ENCODE results near the gene FBXO30. TPM values are rescaled to one million over a fixed set of nuclear protein-coding genes. Genes with fewer than 3 reads are reported as not detected.

Gene FBXO30
- total RNA-seq, 5 donors from 2014 or later (not counting 1 experiment from before 2014, with no cell fraction given) = 2.5 to 6.2 (median 5.0) TPM

DNA sequence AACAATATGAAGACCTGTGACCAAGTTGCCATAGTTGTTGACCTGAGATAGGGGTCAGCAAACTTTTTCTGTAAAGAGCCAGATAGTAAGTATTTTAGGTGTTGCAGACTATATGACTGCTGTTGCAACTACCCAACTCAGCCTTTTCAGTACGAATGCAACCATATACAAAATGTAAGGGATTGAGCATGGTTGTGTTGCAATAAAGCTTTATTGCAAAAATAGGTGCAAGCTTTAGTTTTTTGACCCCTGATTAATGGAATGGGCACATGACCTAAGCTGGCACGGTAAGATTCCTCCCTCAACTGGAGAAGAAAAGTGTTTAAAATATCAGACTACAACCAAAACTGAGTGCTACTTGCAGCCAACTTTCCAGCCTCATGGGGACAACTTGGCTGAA lies 62.0 kb downstream of the FBXO30 start:
- Mint-ChIP-seq H3K36me3 (no peaks in the 10 kb centered on the region), H3K27ac (no peak overlapping the region), H3K9me3 (peaks cover 0 to 4% (median 0%) of the 10 kb centered on the region in 3 donors), H3K4me1 (peaks cover 0 to 5% (median 2%) of the 10 kb centered on the region in 3 donors), H3K27me3 (peaks cover 3 to 21% of the 10 kb centered on the region in 2 donors), H3K4me3 (no peak overlapping the region)
- H3K9me3 ChIP-seq = no peaks in the 10 kb centered on the region
- no peak overlapping the region for H3K4me3 ChIP-seq (ENCODE audit: control insufficient read depth in 1 of 2, extremely low read depth in 1 of 2, low read length in 1 of 2)
- no peaks in the 10 kb centered on the region for H3K36me3 ChIP-seq (ENCODE audit: control insufficient read depth in 2 of 2, extremely low read depth in 1 of 2, insufficient read depth in 1 of 2, low read length in 1 of 2)
- POLR2A ChIA-PET = no interaction called here
- no peak for ATAC-seq (replicated peaks in 1 of 4)
- CTCF ChIA-PET = no interaction called here
- no peak overlapping the region for H3K27ac ChIP-seq (ENCODE audit: low read length)
- H3K4me1 ChIP-seq (ENCODE audit: control insufficient read depth in 1 of 2, extremely low read depth in 1 of 2, insufficient read depth in 2 of 2, low read length in 2 of 2) = no peaks in the 10 kb centered on the region
- no peaks in the 10 kb centered on the region for H3K27me3 ChIP-seq (replicated peaks in 1 of 2; ENCODE audit: control insufficient read depth in 2 of 2, extremely low read depth in 1 of 2, insufficient read depth in 2 of 2, low read length in 1 of 2)
- no CpG with 5 or more reads among the region's 2 CpGs for WGBS (ENCODE audit: insufficient coverage)
- DNase-seq = no peak

DNA sequence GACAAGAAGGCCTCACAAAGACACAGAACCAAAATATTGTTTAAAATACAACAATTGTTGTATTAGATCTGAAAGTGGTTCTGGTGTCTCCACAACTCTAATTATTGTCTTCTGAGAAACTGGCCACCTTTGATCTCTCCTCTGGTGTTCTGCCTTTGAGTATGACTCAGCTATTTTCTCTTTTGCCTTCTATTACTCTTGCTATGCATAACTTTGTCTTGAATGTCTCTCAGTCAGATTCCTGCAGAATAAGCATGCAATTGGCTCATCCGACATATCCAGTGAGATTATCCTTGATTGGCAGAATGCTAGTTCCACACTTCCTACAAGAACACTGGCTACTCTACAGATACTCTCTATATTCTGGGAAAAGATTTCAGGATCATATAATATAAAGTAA lies 65.0 kb downstream of the FBXO30 start:
- H3K9me3 Mint-ChIP-seq = no peaks in the 10 kb centered on the region
- Histone ChIP-seq H3K27ac (ENCODE audit: low read length) (no peak overlapping the region), H3K36me3 (ENCODE audit: control insufficient read depth in 2 of 2, extremely low read depth in 1 of 2, insufficient read depth in 1 of 2, low read length in 1 of 2) (no peaks in the 10 kb centered on the region), H3K4me3 (ENCODE audit: control insufficient read depth in 1 of 2, extremely low read depth in 1 of 2, low read length in 1 of 2) (no peak overlapping the region), H3K27me3 (replicated peaks in 1 of 2; ENCODE audit: control insufficient read depth in 2 of 2, extremely low read depth in 1 of 2, insufficient read depth in 2 of 2, low read length in 1 of 2) (no peaks in the 10 kb centered on the region), H3K9me3 (no peaks in the 10 kb centered on the region), H3K4me1 (ENCODE audit: control insufficient read depth in 1 of 2, extremely low read depth in 1 of 2, insufficient read depth in 2 of 2, low read length in 2 of 2) (no peaks in the 10 kb centered on the region)
- ATAC-seq (replicated peaks in 1 of 4) (no peak), DNase-seq (no peak)
- H3K27ac Mint-ChIP-seq = no peak overlapping the region
- H3K4me1 Mint-ChIP-seq = peaks cover 0 to 5% (median 2%) of the 10 kb centered on the region in 3 donors
- WGBS (ENCODE audit: insufficient coverage) = no CpG with 5 or more reads among the region's 1 CpG
- POLR2A ChIA-PET = no interaction called here
- no peak overlapping the region for H3K4me3 Mint-ChIP-seq
- CTCF ChIA-PET = no interaction called here
- H3K27me3 Mint-ChIP-seq = peaks cover 3 to 5% of the 10 kb centered on the region in 2 donors
- no peaks in the 10 kb centered on the region for H3K36me3 Mint-ChIP-seq

DNA sequence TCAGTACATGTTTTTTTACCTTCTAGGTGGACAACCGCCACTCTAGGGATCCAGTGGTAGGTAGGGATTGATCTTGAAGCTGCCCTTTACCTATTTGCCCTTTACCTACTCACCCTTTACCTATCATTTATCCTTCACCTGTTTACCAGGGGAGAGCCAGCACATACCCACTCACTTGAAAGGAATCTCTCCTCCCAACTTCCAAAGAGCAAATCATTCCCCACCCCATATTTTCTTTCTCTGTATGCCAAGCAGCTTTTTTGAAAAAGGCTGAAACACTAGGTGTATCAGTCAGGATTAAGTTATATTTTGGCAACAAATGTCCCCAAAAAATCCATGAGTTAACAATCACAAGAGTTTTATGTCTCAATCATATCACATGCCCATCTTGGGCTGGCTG lies 68.7 kb downstream of the FBXO30 start:
- ChIA-PET CTCF (no interaction called here), POLR2A (interaction anchor here in 1 of 2 donors (0.7 kb wide), 1 partner anchor 96 kb away, joined by 4 read pairs; no protein-coding TSS in a partner anchor)
- Mint-ChIP-seq H3K27me3 (no peaks in the 10 kb centered on the region), H3K27ac (no peak overlapping the region), H3K9me3 (no peaks in the 10 kb centered on the region), H3K4me3 (no peak overlapping the region), H3K36me3 (no peaks in the 10 kb centered on the region), H3K4me1 (peaks cover 0 to 5% (median 2%) of the 10 kb centered on the region in 3 donors)
- Histone ChIP-seq H3K36me3 (ENCODE audit: control insufficient read depth in 2 of 2, extremely low read depth in 1 of 2, insufficient read depth in 1 of 2, low read length in 1 of 2) (no peaks in the 10 kb centered on the region), H3K4me3 (ENCODE audit: control insufficient read depth in 1 of 2, extremely low read depth in 1 of 2, low read length in 1 of 2) (no peak overlapping the region), H3K9me3 (no peaks in the 10 kb centered on the region), H3K4me1 (ENCODE audit: control insufficient read depth in 1 of 2, extremely low read depth in 1 of 2, insufficient read depth in 2 of 2, low read length in 2 of 2) (no peaks in the 10 kb centered on the region), H3K27me3 (replicated peaks in 1 of 2; ENCODE audit: control insufficient read depth in 2 of 2, extremely low read depth in 1 of 2, insufficient read depth in 2 of 2, low read length in 1 of 2) (peaks cover 0 to 4% of the 10 kb centered on the region in 2 experiments), H3K27ac (ENCODE audit: low read length) (no peak overlapping the region)
- WGBS (ENCODE audit: insufficient coverage) = no CpG with 5 or more reads among the region's 1 CpG
- ATAC-seq (replicated peaks in 1 of 4) = no peak
- DNase-seq = no peak

DNA sequence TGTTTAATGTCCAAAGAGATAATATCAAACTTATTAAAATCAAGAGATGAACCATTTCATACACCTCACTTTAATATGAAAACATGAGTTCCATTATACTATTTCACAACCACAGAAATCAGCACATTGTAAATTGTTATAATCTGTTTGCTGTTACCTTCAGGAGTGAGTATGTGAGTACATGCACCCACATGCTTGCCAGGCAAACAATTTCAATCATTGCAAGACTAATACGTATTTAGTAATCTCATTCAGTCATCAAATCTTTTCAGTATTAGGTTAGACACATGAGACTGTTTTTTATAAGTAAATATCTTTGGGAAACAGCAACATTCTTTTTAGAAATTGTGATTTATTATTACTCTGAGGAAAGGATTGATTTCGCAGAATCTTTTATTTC lies 70.0 kb downstream of the FBXO30 start:
- H3K4me3 Mint-ChIP-seq = no peak overlapping the region
- H3K36me3 ChIP-seq (ENCODE audit: control insufficient read depth in 2 of 2, extremely low read depth in 1 of 2, insufficient read depth in 1 of 2, low read length in 1 of 2) = no peaks in the 10 kb centered on the region
- no peaks in the 10 kb centered on the region for H3K4me1 ChIP-seq (ENCODE audit: control insufficient read depth in 1 of 2, extremely low read depth in 1 of 2, insufficient read depth in 2 of 2, low read length in 2 of 2)
- no peak overlapping the region for H3K27ac ChIP-seq (ENCODE audit: low read length)
- H3K4me1 Mint-ChIP-seq = peaks cover 0 to 2% (median under 1%) of the 10 kb centered on the region in 3 donors
- H3K9me3 ChIP-seq = no peaks in the 10 kb centered on the region
- no peaks in the 10 kb centered on the region for H3K27me3 Mint-ChIP-seq
- no peaks in the 10 kb centered on the region for H3K9me3 Mint-ChIP-seq
- ATAC-seq (replicated peaks in 1 of 4) (no peak), DNase-seq (no peak)
- H3K4me3 ChIP-seq (ENCODE audit: control insufficient read depth in 1 of 2, extremely low read depth in 1 of 2, low read length in 1 of 2) = no peak overlapping the region
- H3K36me3 Mint-ChIP-seq = no peaks in the 10 kb centered on the region
- ChIA-PET POLR2A (no interaction called here), CTCF (no interaction called here)
- WGBS (ENCODE audit: insufficient coverage) = no CpG with 5 or more reads among the region's 2 CpGs
- H3K27ac Mint-ChIP-seq = no peak overlapping the region
- peaks cover 0 to 4% of the 10 kb centered on the region in 2 experiments for H3K27me3 ChIP-seq (replicated peaks in 1 of 2; ENCODE audit: control insufficient read depth in 2 of 2, extremely low read depth in 1 of 2, insufficient read depth in 2 of 2, low read length in 1 of 2)

Other genes with a start within 250 kb of the FBXO30 start
- gene EPM2A, start 79.3 kb downstream of the FBXO30 start, total RNA-seq = 10 to 100 TPM in 4 of 5 donors, 1 to 10 TPM in 1; 9.0 to 13.5 (median 10.7) TPM
- gene SHPRH, start 149.6 kb upstream of the FBXO30 start, total RNA-seq = 10 to 100 TPM; 26.2 to 32.4 (median 28.9) TPM
- not detected for gene GRM1, start 214.3 kb upstream of the FBXO30 start, total RNA-seq